ENCODE measurements around the gene TLK2.

GRCh38 chr17:62572888-62573401 lies 94.3 kb downstream of the TLK2 start:
- TF ChIP-seq CTCF (IDR thresholded peaks at IDR 0.05) (no peak), POLR2A (IDR thresholded peaks at IDR 0.05) (no peak), EP300 (IDR thresholded peaks at IDR 0.05) (no peak)
